A549 (cell line): ENCODE data around the gene TCN2. TPM values are rescaled to one million over a fixed set of nuclear protein-coding genes. Genes with fewer than 3 reads are reported as not detected.

Experiments used
- ATAC-seq, 2 experiments: fragments of 200-7000 bp in 1 of 2; fragments of >200 bp in 1 of 2; cut with Nextera tagmentation in 1 of 2; cut with Tn5 transposase in 1 of 2; 3 replicates each; pipeline versions ENCODE4 v1.8.0 to v1.9.1; 2018 to 2020; ENCODE audit warnings: mild to moderate bottlenecking in 1 of 2, moderate library complexity in 1 of 2
- CTCF ChIA-PET: fragments of 300-600 bp; sonication (Branson Sonifier 250); formaldehyde crosslinking; extraction: SDS; loops from one replicate; lab custom pipeline; 2021; ENCODE audit warnings: antibody characterized with exemption, inconsistent platforms; lab: Yijun Ruan, JAX
- POLR2A ChIA-PET: fragments of 350-600 bp; formaldehyde crosslinking; extraction: SDS; loops from one replicate; lab custom pipeline; 2021; ENCODE audit warnings: antibody characterized with exemption, inconsistent platforms; lab: Yijun Ruan, JAX
- DNase-seq, 2 experiments: peaks; one replicate each; pipeline versions ENCODE4 v3.0.0 to v3.0.0-alpha.2; 2011 to 2016; ENCODE audit warnings: low read depth in 1 of 2, low spot score in 1 of 2
- FAIRE-seq: peaks from 2 replicates; lab custom pipeline; 2011; peaks lifted over from hg19 to GRCh38; lab: Jason Lieb, UNC
- H3K27ac ChIP-seq, 2 experiments: fragments of >200 bp; sonication (Bioruptor Twin); formaldehyde crosslinking; 3 replicates each; pipeline ENCODE4 v1.5.1; 2016 to 2017
- H3K4me1 ChIP-seq: fragments of >200 bp; sonication (Bioruptor Twin); formaldehyde crosslinking; 3 replicates; pipeline ENCODE4 v1.6.1; 2016
- H3K4me2 ChIP-seq: fragments of >200 bp; sonication (Bioruptor Twin); formaldehyde crosslinking; 3 replicates; pipeline ENCODE4 v1.6.1; 2016
- H3K4me3 ChIP-seq: fragments of >200 bp; sonication (Bioruptor Twin); formaldehyde crosslinking; 3 replicates; pipeline ENCODE4 v1.5.1; 2016
- H3K9me3 ChIP-seq: fragments of >200 bp; sonication (Bioruptor Twin); formaldehyde crosslinking; 3 replicates; pipeline ENCODE4 v1.6.1; 2016
- CBX2 ChIP-seq: fragments of 200-600 bp; sonication (generic); IDR thresholded peaks from 2 replicates; pipeline ENCODE4 v1.6.1; 2016; ENCODE audit warnings: low read depth, mild to moderate bottlenecking, borderline replicate concordance
- CEBPB ChIP-seq, 2 experiments: fragments of >200 bp in 1 of 2; sonication (Bioruptor Twin) in 1 of 2; formaldehyde crosslinking in 1 of 2; IDR thresholded peaks; 2 replicates each; pipeline ENCODE4 v1.6.1; 2012 to 2016
- CHD4 ChIP-seq: fragments of 200-600 bp; sonication (generic); IDR thresholded peaks from 2 replicates; pipeline ENCODE4 v1.6.1; 2016; ENCODE audit warnings: antibody characterized with exemption, mild to moderate bottlenecking, borderline replicate concordance
- EHF ChIP-seq: fragments of 250-450 bp; sonication (Bioruptor Pico); IDR thresholded peaks from 2 replicates; pipeline ENCODE4 v1.5.0; 2020; ENCODE audit warnings: mild to moderate bottlenecking
- EHMT2 ChIP-seq: fragments of 200-600 bp; sonication (generic); IDR thresholded peaks from 2 replicates; pipeline ENCODE4 v1.6.1; 2016; ENCODE audit warnings: antibody characterized with exemption, low read depth, mild to moderate bottlenecking, moderate library complexity
- ESRRA ChIP-seq: fragments of 150-350 bp; IDR thresholded peaks from 2 replicates; pipeline ENCODE4 v1.6.1; 2014; ENCODE audit warnings: mild to moderate bottlenecking, low read length, borderline replicate concordance
- FOSL2 ChIP-seq, 2 experiments: fragments of 450-650 bp in 1 of 2; fragments of >200 bp in 1 of 2; sonication (Bioruptor Twin) in 1 of 2; formaldehyde crosslinking; IDR thresholded peaks; 2 replicates each; pipeline versions ENCODE4 v1.5.0 to v1.6.1; 2016 to 2020; ENCODE audit warnings: mild to moderate bottlenecking in 1 of 2, moderate library complexity in 1 of 2
- HEYL ChIP-seq: fragments of 250-450 bp; sonication (Bioruptor Pico); IDR thresholded peaks from 2 replicates; pipeline ENCODE4 v1.8.0; 2021; ENCODE audit warnings: mild to moderate bottlenecking, moderate library complexity
- HOXA7 ChIP-seq: fragments of 250-450 bp; sonication (Bioruptor Pico); IDR thresholded peaks from 2 replicates; pipeline ENCODE4 v1.5.0; 2020; ENCODE audit warnings: mild to moderate bottlenecking, moderate library complexity
- HOXB5 ChIP-seq: fragments of 250-450 bp; sonication (Bioruptor Pico); IDR thresholded peaks from 2 replicates; pipeline ENCODE4 v1.5.0; 2020; ENCODE audit warnings: mild to moderate bottlenecking, moderate library complexity
- JUN ChIP-seq, 2 experiments: fragments of >200 bp; sonication (Bioruptor Twin); formaldehyde crosslinking; IDR thresholded peaks; 2 replicates in 1 of 2; 3 replicates in 1 of 2; pipeline ENCODE4 v1.6.1; 2016 to 2017
- JUNB ChIP-seq: fragments of >200 bp; sonication (Bioruptor Twin); formaldehyde crosslinking; IDR thresholded peaks from 2 replicates; pipeline ENCODE4 v1.6.1; 2016
- MAZ ChIP-seq: fragments of 150-350 bp; IDR thresholded peaks from 2 replicates; pipeline ENCODE4 v1.6.1; 2014; ENCODE audit warnings: antibody characterized with exemption, low read depth, low read length, borderline replicate concordance
- MYC ChIP-seq: IDR thresholded peaks from 2 replicates; pipeline ENCODE4 v1.6.1; 2012; ENCODE audit warnings: mild to moderate bottlenecking, inconsistent platforms, low read length, improper control_type of control experiment, borderline replicate concordance
- NPAS2 ChIP-seq: fragments of 250-450 bp; sonication (Bioruptor Pico); IDR thresholded peaks from 2 replicates; pipeline ENCODE4 v1.8.0; 2022; ENCODE audit warnings: mild to moderate bottlenecking, moderate library complexity, borderline replicate concordance
- NR3C1 ChIP-seq: fragments of >200 bp; sonication (Bioruptor Twin); formaldehyde crosslinking; IDR thresholded peaks from 3 replicates; pipeline ENCODE4 v1.6.1; 2017
- POLR2A ChIP-seq: IDR thresholded peaks from 2 replicates; pipeline ENCODE4 v1.6.1; 2012; ENCODE audit warnings: mild to moderate bottlenecking, low read length
- RAD21 ChIP-seq, 2 experiments: fragments of >200 bp in 1 of 2; sonication (Bioruptor Twin) in 1 of 2; formaldehyde crosslinking in 1 of 2; IDR thresholded peaks in 1 of 2; conservative IDR thresholded peaks in 1 of 2; 2 replicates in 1 of 2; 3 replicates in 1 of 2; pipeline ENCODE4 v1.6.1; 2012 to 2018; ENCODE audit warnings: inconsistent platforms in 1 of 2
- RCOR1 ChIP-seq: fragments of 150-350 bp; IDR thresholded peaks from 2 replicates; pipeline ENCODE4 v1.6.1; 2014; ENCODE audit warnings: antibody characterized with exemption, low read length, low read depth
- RNF2 ChIP-seq: fragments of 200-600 bp; sonication (generic); IDR thresholded peaks from 2 replicates; pipeline ENCODE4 v1.6.1; 2016; ENCODE audit warnings: low read depth, mild to moderate bottlenecking, antibody characterized with exemption, moderate library complexity, borderline replicate concordance
- TFCP2L1 ChIP-seq: fragments of 250-450 bp; sonication (Bioruptor Pico); IDR thresholded peaks from 2 replicates; pipeline ENCODE4 v1.5.0; 2021; ENCODE audit warnings: mild to moderate bottlenecking
- ZC3H11A ChIP-seq: fragments of 450-650 bp; IDR thresholded peaks from 2 replicates; pipeline ENCODE4 v1.6.1; 2014; ENCODE audit warnings: antibody characterized with exemption, mild to moderate bottlenecking
- WGBS: methylation state at CpG from one replicate; pipeline ENCODE4 v1.1.6; 2017; ENCODE audit errors: missing lambda C conversion rate; 5-methylcytosine and 5-hydroxymethylcytosine counted together
- polyA plus RNA-seq, 4 experiments: library from polyadenylated mRNA; depleted of rRNA in 3 of 4; stranded (reverse); fragments of >200 nt; fragmentation: RNase III in 1 of 4; extraction: RNeasy Plus Mini Kit Qiagen cat#74134 plus additional on column Dnase treatment in 1 of 4; gene quantifications; 2 replicates in 3 of 4; 3 replicates in 1 of 4; pipeline ENCODE4 v1.2.3, GENCODE V29; 2011 to 2017
- TF ChIP-seq, protein P1 (sequence below): fragments of >200 bp; sonication (Bioruptor Twin); formaldehyde crosslinking; IDR thresholded peaks from 3 replicates; pipeline ENCODE4 v1.6.1; 2016
- TF ChIP-seq, protein P2 (sequence below): fragments of 200-600 bp; sonication (generic); IDR thresholded peaks from 2 replicates; pipeline ENCODE4 v1.6.1; 2016; ENCODE audit warnings: antibody characterized with exemption, mild to moderate bottlenecking, moderate library complexity

The TCN2 gene
- polyA plus RNA-seq, 2 of the 4 experiments (the other 2 are of a cell fraction), result 3.9 to 4.3 TPM

DNA sequence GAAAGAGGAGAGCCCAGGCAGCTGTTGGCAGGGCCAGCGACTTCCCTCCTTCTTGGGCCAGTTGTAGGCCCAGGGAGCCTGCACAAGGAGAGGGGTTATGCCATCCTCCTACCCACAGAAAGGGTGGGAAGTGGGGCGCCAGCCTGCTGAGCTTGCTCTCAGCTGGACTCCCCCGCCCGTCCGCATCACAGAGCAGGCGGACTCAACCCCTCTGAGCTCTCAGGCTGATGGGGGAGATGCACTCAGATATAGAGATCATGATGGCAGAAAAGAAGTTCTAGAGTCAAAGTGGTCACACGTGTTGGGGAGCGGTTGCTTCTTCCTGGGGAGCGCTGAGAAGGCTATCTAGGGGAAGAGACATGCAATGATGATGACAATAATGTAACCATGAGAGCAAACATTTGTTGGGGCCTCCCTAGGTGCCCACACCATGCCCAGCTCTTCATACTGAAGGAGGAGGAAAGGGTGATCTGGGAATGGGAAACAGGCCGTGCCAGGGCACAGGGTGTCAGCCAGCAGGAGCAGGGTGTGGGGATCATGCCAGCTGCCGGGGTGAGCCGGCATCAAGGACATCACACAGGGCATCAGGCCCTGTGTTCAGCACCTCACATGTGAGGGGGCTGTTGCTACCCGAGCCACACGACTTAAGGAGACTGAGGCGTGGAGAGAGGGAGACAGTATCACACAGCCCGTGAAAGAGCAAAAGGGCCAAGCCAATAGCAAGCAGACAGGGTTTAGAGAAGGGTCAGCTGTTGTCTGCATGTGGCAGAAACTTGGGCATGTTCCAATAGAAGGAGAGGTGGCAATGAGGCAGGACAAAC, 36.3 kb downstream of the TCN2 start:
- WGBS, result 95% methylated on average over 14 of the region's 16 CpGs
- CTCF ChIA-PET, result interaction anchor here (0.8 to 2.3 kb wide), 4 partner anchors 9 to 112 kb away, joined by 3 to 12 read pairs (median 4); partner anchors contain the start of genes OSBP2 and SLC35E4
- H3K4me2 ChIP-seq, result no peak overlapping the region
- TF ChIP-seq ESRRA, result no peak
- no peak for TF ChIP-seq MYC
- TF ChIP-seq NPAS2 (CRISPR knock-in tag), result no peak
- no peak for TF ChIP-seq JUN (IDR thresholded peaks at IDR 0.05)
- TF ChIP-seq, all 56 proteins: peak for 0
- no peaks in the 10 kb centered on the region for H3K4me1 ChIP-seq
- FAIRE-seq, result no peak
- DNase-seq, result no peak
- ATAC-seq, result no peak
- H3K27ac ChIP-seq, result no peak overlapping the region
- H3K4me3 ChIP-seq, result no peak overlapping the region
- no peaks in the 10 kb centered on the region for H3K9me3 ChIP-seq
- POLR2A ChIA-PET, result no interaction called here

DNA sequence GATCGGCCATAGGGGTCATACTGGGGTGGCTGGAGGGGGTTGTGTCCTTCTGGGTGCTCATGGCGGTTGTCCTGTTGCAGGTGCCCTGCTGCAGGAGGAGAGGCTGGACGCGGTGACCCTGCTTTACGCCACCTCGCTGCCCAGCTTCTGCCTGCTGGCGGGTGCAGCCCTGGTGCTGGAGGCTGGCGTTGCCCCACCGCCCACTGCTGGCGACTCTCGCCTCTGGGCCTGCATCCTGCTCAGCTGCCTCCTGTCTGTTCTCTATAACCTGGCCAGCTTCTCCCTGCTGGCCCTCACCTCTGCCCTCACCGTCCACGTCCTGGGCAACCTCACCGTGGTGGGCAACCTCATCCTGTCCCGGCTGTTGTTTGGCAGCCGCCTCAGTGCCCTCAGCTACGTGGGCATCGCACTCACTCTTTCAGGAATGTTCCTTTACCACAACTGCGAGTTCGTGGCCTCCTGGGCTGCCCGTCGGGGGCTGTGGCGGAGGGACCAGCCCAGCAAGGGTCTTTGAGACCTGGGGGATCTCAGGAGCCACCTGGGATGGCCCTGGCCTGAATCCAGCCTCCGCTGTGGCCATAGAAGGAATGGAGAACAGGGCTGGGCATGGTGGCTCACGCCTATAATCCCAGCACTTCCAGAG, 39.7 kb downstream of the TCN2 start:
- WGBS, result 94% methylated on average over 6 of the region's 25 CpGs
- CTCF ChIA-PET, result interaction anchor here (0.9 to 1.9 kb wide), 4 partner anchors 9 to 109 kb away, joined by 3 to 13 read pairs (median 6); partner anchors contain the start of gene SLC35E4
- TF ChIP-seq JUNB (no peak), FOSL2 (IDR thresholded peaks at IDR 0.05) (no peak), FOSL2 (CRISPR knock-in tag; IDR thresholded peaks at IDR 0.05) (no peak)
- TF ChIP-seq, all 56 proteins: peak for 0
- H3K27ac ChIP-seq, result no peak overlapping the region
- DNase-seq, result no peak
- H3K4me1 ChIP-seq, result no peaks in the 10 kb centered on the region
- no peaks in the 10 kb centered on the region for H3K9me3 ChIP-seq
- POLR2A ChIA-PET, result no interaction called here
- ATAC-seq, result no peak
- H3K4me2 ChIP-seq, result no peak overlapping the region
- H3K4me3 ChIP-seq, result no peak overlapping the region
- FAIRE-seq, result no peak

DNA sequence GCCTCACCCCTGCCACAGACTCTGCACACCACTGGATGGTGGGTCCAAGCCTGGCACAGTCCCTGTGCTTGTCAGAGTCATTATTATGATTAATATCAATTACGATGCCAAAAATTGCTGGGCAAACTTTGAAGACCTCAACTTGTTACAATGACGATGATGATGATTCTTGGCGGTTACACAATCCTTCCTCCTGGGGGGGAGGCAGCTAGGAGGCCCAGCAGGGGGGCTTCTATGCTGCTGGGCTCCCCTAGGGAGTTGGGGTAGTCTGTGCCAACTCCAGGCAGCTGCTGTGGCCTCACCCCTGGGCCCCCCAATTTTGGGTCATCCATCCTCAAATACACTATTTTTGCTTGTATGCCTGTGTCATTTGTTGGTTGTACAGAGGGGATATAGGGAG, 40.6 kb downstream of the TCN2 start:
- ChIA-PET POLR2A (no interaction called here), CTCF (interaction anchor here (1.7 kb wide), 1 partner anchor 15 kb away, joined by 3 read pairs; no protein-coding TSS in a partner anchor)
- Histone ChIP-seq H3K4me3 (no peak overlapping the region), H3K27ac (no peak overlapping the region), H3K9me3 (no peaks in the 10 kb centered on the region), H3K4me2 (no peak overlapping the region), H3K4me1 (no peaks in the 10 kb centered on the region)
- FAIRE-seq (no peak), ATAC-seq (no peak), DNase-seq (no peak)
- WGBS, result 97% methylated on average over 3 of the region's 3 CpGs
- TF ChIP-seq TFCP2L1 (CRISPR knock-in tag) (no peak), RNF2 (no peak), RCOR1 (no peak), MAZ (no peak), NR3C1 (no peak), EHF (CRISPR knock-in tag) (no peak), NPAS2 (CRISPR knock-in tag) (no peak), HEYL (CRISPR knock-in tag) (no peak), EHMT2 (no peak), ESRRA (no peak), JUNB (no peak), CBX2 (no peak), CEBPB (IDR thresholded peaks at IDR 0.05) (no peak), HOXA7 (CRISPR knock-in tag) (no peak), POLR2A (no peak)

DNA sequence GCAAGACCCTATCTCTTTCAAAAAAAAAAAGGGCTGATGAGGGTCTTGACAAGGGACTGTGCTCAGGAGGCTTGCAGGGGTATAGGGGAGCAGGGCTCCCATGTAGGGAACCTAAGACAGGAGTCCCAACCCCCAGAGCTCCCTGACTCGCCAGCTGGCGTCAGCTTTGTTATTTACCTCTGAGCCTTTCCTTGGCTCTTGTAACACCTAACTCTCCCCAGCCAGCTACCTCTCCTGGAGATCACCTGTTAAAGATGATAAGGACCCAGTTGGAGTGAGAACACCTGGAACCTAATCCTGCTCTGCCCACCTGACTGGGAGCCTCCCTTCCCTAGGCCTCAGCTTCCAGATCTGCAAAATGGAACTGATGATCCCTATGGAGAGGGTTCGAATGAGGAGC, 41.9 kb downstream of the TCN2 start:
- H3K9me3 ChIP-seq, result no peaks in the 10 kb centered on the region
- DNase-seq (no peak), FAIRE-seq (no peak), ATAC-seq (no peak)
- POLR2A ChIA-PET, result no interaction called here
- CTCF ChIA-PET, result interaction anchor here (0.9 kb wide), 1 partner anchor 107 kb away, joined by 3 read pairs; no protein-coding TSS in a partner anchor
- H3K4me1 ChIP-seq, result no peaks in the 10 kb centered on the region
- H3K4me3 ChIP-seq, result no peak overlapping the region
- no peak overlapping the region for H3K27ac ChIP-seq
- 100% methylated on average over 3 of the region's 3 CpGs for WGBS
- no peak overlapping the region for H3K4me2 ChIP-seq
- no peak for TF ChIP-seq EHF (CRISPR knock-in tag)
- no peak for TF ChIP-seq ZC3H11A
- no peak for TF ChIP-seq RNF2
- TF ChIP-seq, protein P1, sequence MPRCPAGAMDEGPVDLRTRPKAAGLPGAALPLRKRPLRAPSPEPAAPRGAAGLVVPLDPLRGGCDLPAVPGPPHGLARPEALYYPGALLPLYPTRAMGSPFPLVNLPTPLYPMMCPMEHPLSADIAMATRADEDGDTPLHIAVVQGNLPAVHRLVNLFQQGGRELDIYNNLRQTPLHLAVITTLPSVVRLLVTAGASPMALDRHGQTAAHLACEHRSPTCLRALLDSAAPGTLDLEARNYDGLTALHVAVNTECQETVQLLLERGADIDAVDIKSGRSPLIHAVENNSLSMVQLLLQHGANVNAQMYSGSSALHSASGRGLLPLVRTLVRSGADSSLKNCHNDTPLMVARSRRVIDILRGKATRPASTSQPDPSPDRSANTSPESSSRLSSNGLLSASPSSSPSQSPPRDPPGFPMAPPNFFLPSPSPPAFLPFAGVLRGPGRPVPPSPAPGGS, result no peak
- no peak for TF ChIP-seq HOXB5 (CRISPR knock-in tag)
- no peak for TF ChIP-seq RAD21 (conservative IDR thresholded peaks at IDR 0.05 in 1 of 2, IDR thresholded peaks at IDR 0.05 in 1 of 2)
- TF ChIP-seq, protein P2, sequence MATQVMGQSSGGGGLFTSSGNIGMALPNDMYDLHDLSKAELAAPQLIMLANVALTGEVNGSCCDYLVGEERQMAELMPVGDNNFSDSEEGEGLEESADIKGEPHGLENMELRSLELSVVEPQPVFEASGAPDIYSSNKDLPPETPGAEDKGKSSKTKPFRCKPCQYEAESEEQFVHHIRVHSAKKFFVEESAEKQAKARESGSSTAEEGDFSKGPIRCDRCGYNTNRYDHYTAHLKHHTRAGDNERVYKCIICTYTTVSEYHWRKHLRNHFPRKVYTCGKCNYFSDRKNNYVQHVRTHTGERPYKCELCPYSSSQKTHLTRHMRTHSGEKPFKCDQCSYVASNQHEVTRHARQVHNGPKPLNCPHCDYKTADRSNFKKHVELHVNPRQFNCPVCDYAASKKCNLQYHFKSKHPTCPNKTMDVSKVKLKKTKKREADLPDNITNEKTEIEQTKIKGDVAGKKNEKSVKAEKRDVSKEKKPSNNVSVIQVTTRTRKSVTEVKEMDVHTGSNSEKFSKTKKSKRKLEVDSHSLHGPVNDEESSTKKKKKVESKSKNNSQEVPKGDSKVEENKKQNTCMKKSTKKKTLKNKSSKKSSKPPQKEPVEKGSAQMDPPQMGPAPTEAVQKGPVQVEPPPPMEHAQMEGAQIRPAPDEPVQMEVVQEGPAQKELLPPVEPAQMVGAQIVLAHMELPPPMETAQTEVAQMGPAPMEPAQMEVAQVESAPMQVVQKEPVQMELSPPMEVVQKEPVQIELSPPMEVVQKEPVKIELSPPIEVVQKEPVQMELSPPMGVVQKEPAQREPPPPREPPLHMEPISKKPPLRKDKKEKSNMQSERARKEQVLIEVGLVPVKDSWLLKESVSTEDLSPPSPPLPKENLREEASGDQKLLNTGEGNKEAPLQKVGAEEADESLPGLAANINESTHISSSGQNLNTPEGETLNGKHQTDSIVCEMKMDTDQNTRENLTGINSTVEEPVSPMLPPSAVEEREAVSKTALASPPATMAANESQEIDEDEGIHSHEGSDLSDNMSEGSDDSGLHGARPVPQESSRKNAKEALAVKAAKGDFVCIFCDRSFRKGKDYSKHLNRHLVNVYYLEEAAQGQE, result no peak
- TF ChIP-seq CHD4, result no peak
